ENCODE results near the gene ASIC2. TPM values are rescaled to one million over a fixed set of nuclear protein-coding genes. Genes with fewer than 3 reads are reported as not detected.

ASIC2 gene
- polyA plus RNA-seq, 1 experiment: 0.05 TPM

- no peaks in the 10 kb centered on the region for H3K36me3 ChIP-seq (ENCODE audit: control insufficient read depth, insufficient read depth, low read length)
- ChIA-PET CTCF (no interaction called here), POLR2A (no interaction called here)
- no peak overlapping the region for H3K4me3 ChIP-seq (ENCODE audit: low read depth, low read length)
- TF ChIP-seq, protein P1, sequence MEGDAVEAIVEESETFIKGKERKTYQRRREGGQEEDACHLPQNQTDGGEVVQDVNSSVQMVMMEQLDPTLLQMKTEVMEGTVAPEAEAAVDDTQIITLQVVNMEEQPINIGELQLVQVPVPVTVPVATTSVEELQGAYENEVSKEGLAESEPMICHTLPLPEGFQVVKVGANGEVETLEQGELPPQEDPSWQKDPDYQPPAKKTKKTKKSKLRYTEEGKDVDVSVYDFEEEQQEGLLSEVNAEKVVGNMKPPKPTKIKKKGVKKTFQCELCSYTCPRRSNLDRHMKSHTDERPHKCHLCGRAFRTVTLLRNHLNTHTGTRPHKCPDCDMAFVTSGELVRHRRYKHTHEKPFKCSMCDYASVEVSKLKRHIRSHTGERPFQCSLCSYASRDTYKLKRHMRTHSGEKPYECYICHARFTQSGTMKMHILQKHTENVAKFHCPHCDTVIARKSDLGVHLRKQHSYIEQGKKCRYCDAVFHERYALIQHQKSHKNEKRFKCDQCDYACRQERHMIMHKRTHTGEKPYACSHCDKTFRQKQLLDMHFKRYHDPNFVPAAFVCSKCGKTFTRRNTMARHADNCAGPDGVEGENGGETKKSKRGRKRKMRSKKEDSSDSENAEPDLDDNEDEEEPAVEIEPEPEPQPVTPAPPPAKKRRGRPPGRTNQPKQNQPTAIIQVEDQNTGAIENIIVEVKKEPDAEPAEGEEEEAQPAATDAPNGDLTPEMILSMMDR (IDR thresholded peaks at IDR 0.05; ENCODE audit: insufficient read depth, low read depth, low read length): no peak
- H3K27me3 ChIP-seq (ENCODE audit: control insufficient read depth, insufficient read depth, low read length): peaks cover 3% of the 10 kb centered on the region; the same call in 1 of the 2 replicates
- no peak for DNase-seq (ENCODE audit: low read depth)
These were observed 248.3 kb downstream of the ASIC2 start for GRCh38 chr17:33044771-33045170.

GRCh38 chr17:33040461-33040860, 252.6 kb downstream of the ASIC2 start:
- TF ChIP-seq, protein P1 (IDR thresholded peaks at IDR 0.05; ENCODE audit: insufficient read depth, low read depth, low read length): no peak
- H3K4me3 ChIP-seq (ENCODE audit: low read depth, low read length): no peak overlapping the region
- no peak for DNase-seq (ENCODE audit: low read depth)
- ChIA-PET CTCF (interaction anchor here (0.6 to 1.7 kb wide), 2 partner anchors 10 to 635 kb away, joined by 3 to 7 read pairs; no protein-coding TSS in a partner anchor), POLR2A (no interaction called here)
- peaks cover 3% of the 10 kb centered on the region; the same call in 1 of the 2 replicates for H3K27me3 ChIP-seq (ENCODE audit: control insufficient read depth, insufficient read depth, low read length)
- no peaks in the 10 kb centered on the region for H3K36me3 ChIP-seq (ENCODE audit: control insufficient read depth, insufficient read depth, low read length)

DNA sequence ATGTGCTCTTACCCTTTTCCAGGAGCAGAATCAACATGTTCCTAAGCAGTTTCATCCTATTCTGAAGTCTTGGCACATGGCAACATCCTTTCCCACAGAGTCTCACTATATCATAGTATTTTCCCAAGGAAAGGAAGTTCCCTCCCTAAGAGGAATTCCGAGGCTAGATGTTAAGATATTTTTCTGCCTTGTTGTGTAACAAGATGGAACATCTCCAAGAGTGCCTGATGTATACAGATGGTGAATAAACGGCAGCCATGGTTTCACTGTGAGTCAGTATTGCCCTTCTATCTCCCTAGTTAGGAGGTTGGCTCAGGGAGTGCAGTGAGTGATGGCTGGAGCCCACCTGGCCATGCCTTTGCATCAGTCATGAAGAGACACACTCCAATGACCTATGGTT, 253.2 kb downstream of the ASIC2 start:
- Histone ChIP-seq H3K4me3 (ENCODE audit: low read depth, low read length) (no peak overlapping the region), H3K27me3 (ENCODE audit: control insufficient read depth, insufficient read depth, low read length) (peaks cover 3% of the 10 kb centered on the region; the same call in 1 of the 2 replicates), H3K36me3 (ENCODE audit: control insufficient read depth, insufficient read depth, low read length) (no peaks in the 10 kb centered on the region)
- ChIA-PET POLR2A (no interaction called here), CTCF (interaction anchor here (1.7 to 2.8 kb wide), 4 partner anchors 10 to 41 kb away, joined by 7 to 19 read pairs (median 10); no protein-coding TSS in a partner anchor)
- TF ChIP-seq, protein P1 (IDR thresholded peaks at IDR 0.05; ENCODE audit: insufficient read depth, low read depth, low read length): no peak
- DNase-seq (ENCODE audit: low read depth): peak; percentile 33

GRCh38 chr17:33038740-33039139, 254.4 kb downstream of the ASIC2 start:
- ChIA-PET CTCF (interaction anchor here (0.5 to 2.8 kb wide), 13 partner anchors 9 to 637 kb away, joined by 3 to 19 read pairs (median 7); no protein-coding TSS in a partner anchor), POLR2A (no interaction called here)
- H3K36me3 ChIP-seq (ENCODE audit: control insufficient read depth, insufficient read depth, low read length): no peaks in the 10 kb centered on the region
- TF ChIP-seq, protein P1 (IDR thresholded peaks at IDR 0.05; ENCODE audit: insufficient read depth, low read depth, low read length): peak; percentile 72
- no peak overlapping the region for H3K4me3 ChIP-seq (ENCODE audit: low read depth, low read length)
- H3K27me3 ChIP-seq (ENCODE audit: control insufficient read depth, insufficient read depth, low read length): peaks cover 3% of the 10 kb centered on the region; the same call in 1 of the 2 replicates
- DNase-seq (ENCODE audit: low read depth): no peak

DNA sequence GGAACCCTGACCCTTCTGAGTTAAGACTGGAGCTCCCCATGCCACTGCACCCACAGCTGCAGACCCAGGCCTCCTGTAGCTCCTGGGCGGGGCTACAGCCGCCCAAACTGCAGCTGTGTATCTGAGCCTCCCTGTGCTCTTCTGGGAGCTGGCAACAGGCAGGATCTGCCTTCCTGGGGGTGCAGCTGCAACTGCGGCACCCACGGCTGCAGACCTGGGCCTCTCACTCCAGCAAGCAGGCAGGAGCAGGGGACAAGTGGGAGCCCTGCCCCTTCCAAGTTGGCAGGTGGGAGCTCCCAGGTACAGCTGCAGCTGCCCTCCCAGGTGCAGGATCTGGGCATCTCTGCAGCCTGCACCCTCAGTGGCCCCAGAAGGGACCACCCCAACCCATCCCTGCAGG, 259.9 kb downstream of the ASIC2 start:
- ChIA-PET POLR2A (no interaction called here), CTCF (interaction anchor here (0.6 to 1.6 kb wide), 2 partner anchors 10 to 16 kb away, joined by 3 to 5 read pairs; no protein-coding TSS in a partner anchor)
- no peaks in the 10 kb centered on the region; the same call in 1 of the 2 replicates for H3K27me3 ChIP-seq (ENCODE audit: control insufficient read depth, insufficient read depth, low read length)
- TF ChIP-seq, protein P1 (IDR thresholded peaks at IDR 0.05; ENCODE audit: insufficient read depth, low read depth, low read length): no peak
- no peak for DNase-seq (ENCODE audit: low read depth)
- no peaks in the 10 kb centered on the region for H3K36me3 ChIP-seq (ENCODE audit: control insufficient read depth, insufficient read depth, low read length)
- no peak overlapping the region for H3K4me3 ChIP-seq (ENCODE audit: low read depth, low read length)
